T-helper 2 cell treated with Interferon-gamma antibody and Interleukin-4, amounts not matched to agents 5 μg/mL and 100 μg/mL, for 36 hours (primary cell): ENCODE results near the gene RPAIN.

Experiments
- DNase-seq: peaks from one replicate; pipeline ENCODE4 v3.0.0; 2021; ENCODE audit warnings: low spot score
- H3K27ac Mint-ChIP-seq: one replicate; pipeline ENCODE4 v1.8.0; 2021; ENCODE audit warnings: mild to moderate bottlenecking, mixed read lengths
- H3K27me3 Mint-ChIP-seq: one replicate; pipeline ENCODE4 v1.8.0; 2021; ENCODE audit warnings: low read depth, mixed read lengths
- H3K36me3 Mint-ChIP-seq: one replicate; pipeline ENCODE4 v1.8.0; 2021; ENCODE audit warnings: low read depth, mixed read lengths
- H3K4me1 Mint-ChIP-seq: one replicate; pipeline ENCODE4 v1.8.0; 2021; ENCODE audit warnings: low read depth, mixed read lengths
- H3K4me3 Mint-ChIP-seq: one replicate; pipeline ENCODE4 v1.8.0; 2022; ENCODE audit warnings: mild to moderate bottlenecking, moderate library complexity, mixed read lengths
- H3K9me3 Mint-ChIP-seq: one replicate; pipeline ENCODE4 v1.8.0; 2021; ENCODE audit warnings: mixed read lengths

The RPAIN gene, protein sequence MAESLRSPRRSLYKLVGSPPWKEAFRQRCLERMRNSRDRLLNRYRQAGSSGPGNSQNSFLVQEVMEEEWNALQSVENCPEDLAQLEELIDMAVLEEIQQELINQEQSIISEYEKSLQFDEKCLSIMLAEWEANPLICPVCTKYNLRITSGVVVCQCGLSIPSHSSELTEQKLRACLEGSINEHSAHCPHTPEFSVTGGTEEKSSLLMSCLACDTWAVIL

DNA sequence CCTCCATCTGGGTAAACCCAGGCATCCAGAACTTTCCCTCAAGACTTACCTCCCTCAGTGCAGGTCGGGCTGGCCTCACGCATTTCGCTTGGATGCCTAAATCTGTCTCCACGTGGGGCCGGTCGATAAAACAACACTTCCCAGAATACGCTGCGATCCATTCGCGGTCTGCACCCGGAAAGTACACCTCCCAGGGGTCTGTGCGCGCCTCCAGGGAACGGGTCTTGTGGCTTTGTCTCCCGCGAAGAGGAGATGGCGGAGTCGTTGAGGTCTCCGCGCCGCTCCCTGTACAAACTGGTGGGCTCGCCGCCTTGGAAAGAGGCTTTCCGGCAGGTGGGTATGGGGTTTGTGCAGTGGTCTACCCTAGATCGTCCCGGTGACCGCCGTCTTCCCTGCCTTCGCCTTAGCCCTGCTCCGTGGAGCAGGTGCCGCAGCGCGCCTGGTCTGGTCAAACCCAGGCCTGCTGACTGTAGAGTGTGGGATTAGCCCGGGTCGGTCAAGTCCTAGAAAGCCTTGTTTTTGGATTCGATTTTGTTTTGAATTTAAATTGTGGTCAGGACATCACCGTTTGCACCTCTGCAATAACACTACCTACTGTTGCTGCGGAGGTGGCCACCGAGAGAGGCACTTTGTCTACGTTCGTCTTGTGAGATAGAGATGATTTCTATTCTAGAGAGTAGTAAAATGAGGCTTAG lies at the start of gene RPAIN:
TSS of gene RPAIN (plus strand) at position 224 of the 695 bp plus-strand sequence. CDS start at position 253, 29 bp downstream.
- peak; percentile 86 for DNase-seq
- peaks cover 35% of the 10 kb centered on the region for H3K36me3 Mint-ChIP-seq
- H3K9me3 Mint-ChIP-seq = no peaks in the 10 kb centered on the region
- no peaks in the 10 kb centered on the region for H3K27me3 Mint-ChIP-seq
- H3K4me3 Mint-ChIP-seq = peak within 1 kb of the TSS; percentile 100
- H3K4me1 Mint-ChIP-seq = peaks cover 27% of the 10 kb centered on the region
- peak within 1 kb of the TSS; percentile 100 for H3K27ac Mint-ChIP-seq

DNA sequence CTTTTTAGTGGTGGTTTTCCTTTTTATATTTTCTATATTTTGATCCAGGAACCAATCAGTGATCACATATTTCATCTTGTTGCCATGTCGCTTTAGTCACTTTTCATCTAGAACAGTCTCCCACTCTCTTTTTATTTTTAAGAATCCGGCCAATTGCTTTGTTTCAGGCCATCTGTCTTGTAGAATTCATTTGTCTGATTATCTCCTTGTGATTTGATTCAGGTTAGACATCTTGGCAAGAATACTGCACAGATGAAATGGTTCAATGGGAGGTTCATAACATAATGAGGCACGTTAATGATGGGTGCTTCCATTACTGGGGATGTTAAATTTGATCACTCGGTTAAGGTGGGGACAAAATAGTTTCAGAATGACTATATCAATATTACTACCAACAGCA lies 49.6 kb upstream of the RPAIN start:
- Mint-ChIP-seq H3K36me3 (peaks cover 37% of the 10 kb centered on the region), H3K27ac (no peak overlapping the region), H3K4me3 (no peak overlapping the region), H3K27me3 (no peaks in the 10 kb centered on the region), H3K4me1 (peaks cover 1% of the 10 kb centered on the region), H3K9me3 (no peaks in the 10 kb centered on the region)
- DNase-seq = no peak

DNA sequence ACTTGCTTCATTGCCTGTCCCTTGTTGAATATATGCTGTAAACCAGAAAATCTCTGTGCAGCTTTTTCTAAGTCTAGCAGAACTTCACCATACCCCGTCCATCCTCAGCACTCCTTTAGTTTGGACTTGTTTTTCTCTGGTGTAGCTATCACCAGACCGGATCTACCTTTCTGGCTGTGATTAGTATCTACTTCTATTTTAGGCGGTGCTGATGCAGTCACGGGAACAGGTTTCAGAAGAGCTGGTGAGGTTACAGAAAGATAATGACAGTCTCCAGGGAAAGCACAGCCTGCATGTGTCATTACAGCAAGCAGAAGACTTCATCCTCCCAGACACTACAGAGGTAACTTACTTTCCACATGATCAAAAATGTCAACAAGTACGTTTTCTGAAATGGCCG lies 46.9 kb upstream of the RPAIN start:
- Mint-ChIP-seq H3K36me3 (peaks cover 40% of the 10 kb centered on the region), H3K27ac (no peak overlapping the region)
- no peak for DNase-seq

DNA sequence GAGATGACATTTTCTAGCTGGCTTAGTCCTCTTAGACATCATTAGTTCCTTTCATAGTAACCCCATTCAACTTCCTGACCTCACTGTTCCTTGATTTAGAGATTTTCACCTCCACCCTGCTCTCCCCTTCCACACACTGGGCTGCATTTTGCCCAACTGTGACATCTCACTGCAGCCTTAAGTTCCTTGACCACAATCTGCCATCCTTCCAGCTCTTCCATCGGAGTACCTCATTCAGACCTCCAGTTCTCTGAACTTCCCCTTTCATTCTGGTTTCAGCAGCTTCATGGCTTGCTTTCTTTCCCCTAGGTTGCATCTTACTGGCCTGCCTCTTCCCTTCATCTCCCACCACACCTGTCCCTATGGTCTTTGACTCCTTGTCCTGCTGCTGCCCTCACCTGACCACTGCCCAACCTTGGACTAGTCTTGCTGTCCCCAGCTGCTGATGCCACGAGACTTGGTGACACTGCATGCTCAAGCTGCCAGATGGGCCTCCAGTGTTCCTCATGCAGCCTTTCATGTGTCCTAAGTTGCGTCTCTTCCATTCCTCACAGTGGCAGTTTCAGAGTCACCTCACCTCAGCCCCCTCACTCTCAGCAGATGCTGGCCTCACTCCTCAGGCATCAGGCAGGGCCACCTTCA lies 41.3 kb upstream of the RPAIN start:
- DNase-seq = no peak
- Mint-ChIP-seq H3K36me3 (peaks cover 61% of the 10 kb centered on the region), H3K27ac (peak overlapping the region; percentile 40), H3K27me3 (no peaks in the 10 kb centered on the region), H3K4me1 (no peaks in the 10 kb centered on the region), H3K4me3 (no peak overlapping the region), H3K9me3 (no peaks in the 10 kb centered on the region)

More for the DNA sequence above, 46.9 kb upstream of the RPAIN start:
- Mint-ChIP-seq H3K27me3 (no peaks in the 10 kb centered on the region), H3K9me3 (no peaks in the 10 kb centered on the region), H3K4me3 (no peak overlapping the region), H3K4me1 (peaks cover 1% of the 10 kb centered on the region)

DNA sequence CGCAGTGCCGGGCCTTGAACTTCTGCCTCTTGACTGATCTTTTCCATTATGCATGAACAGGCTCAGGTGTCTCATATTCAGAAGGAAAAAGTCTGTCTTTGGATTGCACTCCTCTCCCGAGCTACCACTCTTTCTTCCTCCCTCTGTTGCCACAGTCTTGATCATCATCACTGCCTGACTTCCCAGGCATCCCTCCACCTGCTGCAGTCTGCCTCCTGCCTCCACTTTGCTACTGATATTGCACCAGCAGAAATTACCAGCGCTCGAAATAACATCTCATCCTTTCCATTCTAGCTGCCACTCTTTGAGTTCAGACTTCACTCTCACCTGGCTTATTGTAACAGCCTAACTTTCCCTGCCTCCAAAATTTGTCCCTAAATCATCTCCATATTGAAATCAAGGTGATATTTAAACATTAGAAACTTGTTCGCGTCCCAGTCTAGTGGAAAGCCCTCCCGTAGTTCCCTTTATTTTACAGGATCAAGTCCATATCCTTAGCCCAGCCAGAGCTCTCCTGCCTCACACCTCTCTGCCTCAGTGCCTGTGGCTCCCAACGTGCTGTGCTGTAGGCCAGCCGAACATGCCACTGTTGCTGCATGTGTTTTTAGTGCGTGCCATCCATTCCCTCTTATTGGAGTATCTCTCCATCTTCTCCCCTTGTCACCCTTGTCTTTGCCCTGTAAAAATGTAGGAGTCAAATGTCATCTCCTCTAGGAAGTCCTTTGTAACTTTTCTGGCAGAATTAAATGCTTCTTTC lies 40.5 kb upstream of the RPAIN start:
- Mint-ChIP-seq H3K27ac (no peak overlapping the region), H3K9me3 (no peaks in the 10 kb centered on the region), H3K36me3 (peaks cover 68% of the 10 kb centered on the region), H3K4me1 (no peaks in the 10 kb centered on the region), H3K4me3 (no peak overlapping the region), H3K27me3 (no peaks in the 10 kb centered on the region)
- DNase-seq = no peak

DNA sequence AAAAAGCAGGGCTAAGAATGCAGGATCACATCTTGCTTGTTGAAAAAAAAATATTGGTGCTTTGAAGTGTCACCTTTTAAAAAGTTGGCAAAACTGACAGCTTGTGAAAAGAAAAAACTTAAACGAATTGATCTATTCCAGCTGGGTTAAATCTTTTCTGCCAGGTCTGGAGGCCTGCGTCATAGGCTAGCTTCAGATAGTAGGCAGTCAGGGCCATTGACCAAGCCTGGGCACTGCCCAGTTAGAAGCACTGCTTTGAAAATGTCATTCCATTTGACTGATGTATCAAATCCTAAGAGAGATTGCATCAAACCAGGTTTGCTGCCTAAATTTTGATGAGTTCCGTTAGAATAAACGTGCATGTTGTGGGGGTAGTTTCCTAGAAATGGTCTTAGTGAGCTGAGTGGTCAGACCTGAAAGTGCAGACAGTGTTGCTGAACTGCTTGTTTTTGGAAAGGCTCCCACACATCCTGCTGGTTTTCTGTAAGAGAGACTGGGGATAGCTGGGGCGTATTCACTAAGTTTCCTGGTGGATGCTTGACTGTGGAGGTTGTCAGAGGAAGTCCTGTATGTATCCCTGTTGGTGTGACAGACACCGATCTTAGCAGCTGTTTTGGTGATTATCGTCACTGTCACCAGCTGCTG lies 39.4 kb upstream of the RPAIN start:
- no peak overlapping the region for H3K4me3 Mint-ChIP-seq
- DNase-seq = no peak
- peaks cover 66% of the 10 kb centered on the region for H3K36me3 Mint-ChIP-seq
- H3K4me1 Mint-ChIP-seq = no peaks in the 10 kb centered on the region
- no peak overlapping the region for H3K27ac Mint-ChIP-seq
- no peaks in the 10 kb centered on the region for H3K9me3 Mint-ChIP-seq
- H3K27me3 Mint-ChIP-seq = no peaks in the 10 kb centered on the region

DNA sequence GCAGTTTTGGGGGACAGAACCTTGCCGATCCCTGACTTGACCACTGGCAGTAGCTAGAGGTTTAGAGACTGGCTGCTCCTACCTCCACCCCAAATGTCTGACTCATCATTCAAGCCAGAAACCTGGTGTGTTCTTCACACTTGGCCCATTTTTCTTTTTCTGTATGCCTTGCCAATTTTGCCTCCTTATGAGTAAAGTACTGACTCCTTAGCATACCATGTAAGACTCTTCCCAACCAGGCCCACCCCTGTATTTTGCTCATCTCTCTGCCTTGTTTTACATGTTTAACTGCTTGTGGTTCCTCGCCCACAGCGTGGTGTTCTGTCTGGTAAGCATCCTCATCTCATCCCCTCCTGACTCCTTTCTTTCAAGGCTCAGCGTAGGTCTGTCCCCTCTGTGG lies 38.4 kb upstream of the RPAIN start:
- peak overlapping the region; percentile 1 for H3K27ac Mint-ChIP-seq
- H3K27me3 Mint-ChIP-seq = no peaks in the 10 kb centered on the region
- H3K9me3 Mint-ChIP-seq = no peaks in the 10 kb centered on the region
- H3K36me3 Mint-ChIP-seq = peaks cover 66% of the 10 kb centered on the region
- H3K4me3 Mint-ChIP-seq = no peak overlapping the region
- no peak for DNase-seq
- H3K4me1 Mint-ChIP-seq = no peaks in the 10 kb centered on the region

DNA sequence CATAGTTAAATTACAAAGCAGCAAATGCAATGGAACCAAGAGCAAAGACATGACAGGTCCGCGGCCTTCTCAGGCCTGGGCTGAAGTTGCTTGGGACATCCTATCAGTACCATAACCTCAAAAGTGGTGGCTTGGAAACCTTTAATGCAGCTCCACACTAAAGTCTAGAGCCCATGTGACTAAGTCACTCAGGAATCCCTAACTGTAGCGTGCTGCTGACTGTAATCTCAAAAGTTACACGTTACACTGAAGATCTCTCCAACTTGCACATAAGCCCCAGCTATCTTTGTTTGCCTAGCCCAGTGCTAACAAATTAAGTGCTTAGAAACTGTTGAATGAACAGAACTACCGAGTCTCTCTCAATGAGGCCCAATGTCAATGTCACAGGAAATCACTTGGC lies 28.3 kb upstream of the RPAIN start:
- Mint-ChIP-seq H3K36me3 (peaks cover 59% of the 10 kb centered on the region), H3K9me3 (no peaks in the 10 kb centered on the region)

DNA sequence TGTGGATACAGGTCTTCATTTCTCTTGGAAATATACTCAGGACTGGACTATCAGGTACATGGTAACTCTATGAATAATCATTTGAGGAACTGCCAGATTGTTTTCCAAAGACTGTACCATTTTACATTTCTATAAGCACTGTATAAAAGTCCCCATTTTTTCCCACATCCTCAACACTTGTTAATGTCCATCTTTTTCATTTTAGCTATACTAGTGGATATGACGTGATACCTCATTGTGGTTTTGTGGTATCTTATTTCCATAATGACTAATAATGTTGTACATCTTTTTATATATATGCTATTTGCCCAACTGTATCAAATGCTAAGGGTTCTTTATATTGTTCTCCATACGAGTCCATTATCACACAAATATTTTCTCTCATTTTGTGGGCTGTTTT lies 23.4 kb upstream of the RPAIN start:
- peaks cover 61% of the 10 kb centered on the region for H3K36me3 Mint-ChIP-seq
- H3K9me3 Mint-ChIP-seq = no peaks in the 10 kb centered on the region
- H3K27me3 Mint-ChIP-seq = no peaks in the 10 kb centered on the region
- no peak for DNase-seq
- H3K4me1 Mint-ChIP-seq = no peaks in the 10 kb centered on the region
- H3K4me3 Mint-ChIP-seq = no peak overlapping the region
- H3K27ac Mint-ChIP-seq = no peak overlapping the region

More for the DNA sequence above, 28.3 kb upstream of the RPAIN start:
- H3K27me3 Mint-ChIP-seq = no peaks in the 10 kb centered on the region
- no peak for DNase-seq
- H3K4me1 Mint-ChIP-seq = peaks cover 2% of the 10 kb centered on the region
- H3K27ac Mint-ChIP-seq = no peak overlapping the region
- H3K4me3 Mint-ChIP-seq = no peak overlapping the region

DNA sequence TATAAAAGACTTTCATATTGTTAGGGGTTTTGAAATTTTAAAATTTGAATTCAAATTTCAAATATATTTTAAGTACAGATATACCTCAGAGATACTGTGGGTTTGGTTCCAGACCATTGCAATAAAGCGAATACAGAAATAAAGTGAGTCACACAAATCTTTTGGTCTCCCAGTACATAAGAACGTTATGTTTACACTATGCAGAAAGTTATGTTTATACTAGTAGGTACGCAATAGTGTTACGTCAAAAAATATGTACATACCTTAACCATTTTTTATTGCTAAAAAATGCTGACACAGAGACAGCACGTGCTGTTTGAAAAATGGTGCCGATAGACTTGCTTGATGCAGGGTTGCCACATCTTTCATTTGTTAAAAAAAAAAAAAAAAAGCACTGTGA lies 20.2 kb upstream of the RPAIN start:
- DNase-seq = no peak

DNA sequence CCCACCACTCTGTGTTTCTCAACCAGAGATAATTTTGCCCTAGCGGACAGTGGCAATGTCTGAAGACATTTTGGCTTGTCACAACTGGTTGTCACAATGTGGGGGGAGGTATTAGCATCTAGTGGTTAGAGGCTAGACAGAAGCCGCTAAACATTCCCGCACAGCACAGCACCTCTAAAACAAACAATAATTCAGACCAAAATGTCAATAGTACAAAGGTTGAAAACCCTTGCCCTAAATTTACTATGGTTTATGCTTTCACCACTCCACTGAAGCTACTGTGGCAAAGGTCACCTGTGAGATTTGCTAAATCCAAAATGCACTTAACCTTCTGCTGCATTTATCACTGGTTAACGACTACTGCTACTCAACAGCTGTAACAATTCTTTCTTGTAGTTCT lies 14.6 kb upstream of the RPAIN start:
- Mint-ChIP-seq H3K27me3 (no peaks in the 10 kb centered on the region), H3K27ac (no peak overlapping the region), H3K36me3 (peaks cover 29% of the 10 kb centered on the region), H3K4me1 (peaks cover 6% of the 10 kb centered on the region), H3K9me3 (no peaks in the 10 kb centered on the region), H3K4me3 (no peak overlapping the region)
- no peak for DNase-seq

More for the DNA sequence above, 20.2 kb upstream of the RPAIN start:
- Mint-ChIP-seq H3K36me3 (peaks cover 58% of the 10 kb centered on the region), H3K4me3 (no peak overlapping the region), H3K4me1 (no peaks in the 10 kb centered on the region), H3K27ac (no peak overlapping the region), H3K27me3 (no peaks in the 10 kb centered on the region), H3K9me3 (no peaks in the 10 kb centered on the region)

DNA sequence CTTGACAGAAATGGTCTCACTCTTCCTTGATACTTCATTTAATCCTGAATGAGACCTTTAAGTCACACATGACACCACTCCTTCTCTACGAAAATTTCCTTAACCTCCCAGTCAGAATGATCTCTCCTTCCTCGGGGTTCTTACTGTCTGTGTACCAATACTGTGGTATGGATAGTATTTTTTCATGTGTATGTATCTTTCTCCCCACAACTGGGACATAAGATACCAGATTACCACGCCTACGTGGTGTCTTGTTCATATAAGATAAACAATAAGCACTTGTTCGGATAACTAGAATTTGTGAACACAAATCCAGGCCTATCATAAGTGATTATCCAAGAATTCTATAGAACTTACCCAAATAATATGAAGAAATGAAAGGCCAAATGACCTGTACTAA lies 11.8 kb upstream of the RPAIN start:
- H3K27ac Mint-ChIP-seq = no peak overlapping the region
- H3K4me1 Mint-ChIP-seq = peaks cover 28% of the 10 kb centered on the region
- no peaks in the 10 kb centered on the region for H3K27me3 Mint-ChIP-seq
- H3K4me3 Mint-ChIP-seq = no peak overlapping the region
- no peak for DNase-seq
- H3K36me3 Mint-ChIP-seq = peaks cover 39% of the 10 kb centered on the region
- H3K9me3 Mint-ChIP-seq = no peaks in the 10 kb centered on the region

DNA sequence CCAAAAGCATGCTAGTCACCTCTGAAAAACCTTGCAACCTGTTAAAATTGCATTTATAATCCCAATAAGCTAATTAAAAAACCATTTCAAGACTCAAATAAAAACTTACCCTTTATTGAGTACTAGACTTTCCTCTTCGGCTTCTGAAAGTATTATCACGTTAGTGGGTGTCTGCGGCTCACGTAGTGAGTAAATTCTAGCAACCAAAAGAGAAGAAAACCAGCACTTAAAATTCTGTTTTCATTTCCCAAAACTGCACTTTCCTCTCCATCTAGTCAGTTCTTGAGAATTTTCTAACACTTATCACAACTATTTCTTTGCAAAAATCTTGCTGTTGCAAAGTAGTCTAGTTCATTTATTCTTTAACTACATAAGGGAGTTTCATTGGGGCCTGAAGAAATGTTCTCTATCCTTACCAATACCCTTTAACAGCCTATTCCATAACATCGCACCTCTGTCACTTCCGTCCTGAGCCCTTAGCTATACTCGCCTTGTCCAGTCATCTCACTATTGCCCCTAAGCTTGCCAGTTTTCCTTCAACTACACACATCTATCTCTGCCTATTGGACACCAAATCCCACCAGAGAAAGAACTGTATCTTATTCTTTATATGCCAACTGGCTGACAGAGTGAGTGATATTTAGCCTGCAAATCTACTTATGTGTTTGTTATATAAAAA lies 9.2 kb upstream of the RPAIN start:
- H3K36me3 Mint-ChIP-seq = peaks cover 37% of the 10 kb centered on the region
- H3K9me3 Mint-ChIP-seq = no peaks in the 10 kb centered on the region
- no peaks in the 10 kb centered on the region for H3K27me3 Mint-ChIP-seq
- peak overlapping the region; percentile 14 for H3K4me3 Mint-ChIP-seq
- no peak overlapping the region for H3K27ac Mint-ChIP-seq
- peaks cover 31% of the 10 kb centered on the region for H3K4me1 Mint-ChIP-seq
- no peak for DNase-seq
